MM.1S (cell line): ENCODE results near the gene FAM83G.
A peak's percentile ranks its signal among the peaks of the same experiment; 100 is the strongest.

ENCODE experiments used
- DNase-seq: peaks from one replicate; pipeline ENCODE4 v3.0.0-alpha.2; 2015
- H2AFZ ChIP-seq: fragments of 300-600 bp; sonication (generic); 2 replicates; pipeline ENCODE4 v1.6.0; 2016; ENCODE audit warnings: antibody characterized with exemption, low read length
- H3F3A ChIP-seq: fragments of 300-600 bp; sonication (generic); 2 replicates; pipeline ENCODE4 v1.6.1; 2016; ENCODE audit warnings: mild to moderate bottlenecking, antibody characterized with exemption, low read length, moderate library complexity, mixed read lengths; ENCODE audit not compliant: insufficient read depth
- H3K27ac ChIP-seq: fragments of 300-600 bp; sonication (generic); 2 replicates; pipeline ENCODE4 v1.5.1; 2016; ENCODE audit warnings: mild to moderate bottlenecking, low read length
- H3K27me3 ChIP-seq: fragments of 300-600 bp; sonication (generic); replicated peaks from 2 replicates; pipeline ENCODE4 v1.6.0; 2016; ENCODE audit warnings: low read length; ENCODE audit not compliant: insufficient read depth
- H3K36me3 ChIP-seq: fragments of 300-600 bp; sonication (generic); replicated peaks from 2 replicates; pipeline ENCODE4 v1.6.1; 2016; ENCODE audit warnings: mild to moderate bottlenecking, low read length, mixed read lengths; ENCODE audit not compliant: insufficient read depth
- H3K4me1 ChIP-seq: fragments of 300-600 bp; sonication (generic); 2 replicates; pipeline ENCODE4 v1.6.1; 2016; ENCODE audit warnings: low read length, mixed read lengths
- H3K4me2 ChIP-seq: fragments of 300-600 bp; sonication (generic); 2 replicates; pipeline ENCODE4 v1.6.0; 2016; ENCODE audit warnings: low read depth, low read length
- H3K4me3 ChIP-seq: fragments of 300-600 bp; sonication (generic); 2 replicates; pipeline ENCODE4 v1.5.1; 2016; ENCODE audit warnings: low read length, mixed read lengths
- H3K79me2 ChIP-seq: fragments of 300-600 bp; sonication (generic); 2 replicates; pipeline ENCODE4 v1.6.1; 2016; ENCODE audit warnings: mixed run types, low read length, mixed read lengths
- H3K9ac ChIP-seq: fragments of 300-600 bp; sonication (generic); 2 replicates; pipeline ENCODE4 v1.6.1; 2016; ENCODE audit warnings: low read length, mixed read lengths
- H3K9me2 ChIP-seq: fragments of 300-600 bp; sonication (generic); replicated peaks from 2 replicates; pipeline ENCODE4 v1.6.1; 2016; ENCODE audit warnings: mild to moderate bottlenecking, low read length, mixed read lengths; ENCODE audit not compliant: insufficient read depth
- H3K9me3 ChIP-seq: fragments of 300-600 bp; sonication (generic); replicated peaks from 2 replicates; pipeline ENCODE4 v1.6.1; 2016; ENCODE audit warnings: mild to moderate bottlenecking, low read length, mixed read lengths; ENCODE audit not compliant: insufficient read depth
- H4K20me1 ChIP-seq: fragments of 300-600 bp; sonication (generic); 2 replicates; pipeline ENCODE4 v1.6.1; 2016; ENCODE audit warnings: mild to moderate bottlenecking, low read length, moderate library complexity, mixed read lengths; ENCODE audit not compliant: insufficient read depth
- CTCF ChIP-seq: fragments of 300-600 bp; sonication (generic); IDR thresholded peaks from 2 replicates; pipeline ENCODE4 v1.5.1; 2016; ENCODE audit warnings: antibody characterized with exemption, low read length, mixed read lengths
- EZH2 ChIP-seq: fragments of 300-600 bp; sonication (generic); optimal IDR thresholded peaks from 2 replicates; pipeline ENCODE3; 2017; ENCODE audit warnings: low read depth, mild to moderate bottlenecking, antibody characterized with exemption, low read length, mixed read lengths
- EZH2phosphoT487 ChIP-seq: fragments of 300-600 bp; sonication (generic); IDR thresholded peaks from 2 replicates; pipeline ENCODE4 v1.6.1; 2018; ENCODE audit warnings: antibody characterized with exemption, low read length

The FAM83G gene

GRCh38 chr17:18921485-18921884 lies 83.1 kb downstream of the FAM83G start:
- Histone ChIP-seq H3K9me2 (no peaks in the 10 kb centered on the region), H3K9ac (no peak overlapping the region), H3K27ac (peak overlapping the region; percentile 49), H3K27me3 (no peaks in the 10 kb centered on the region), H2AFZ (no peak overlapping the region), H3K9me3 (no peaks in the 10 kb centered on the region), H3K4me2 (peak overlapping the region; percentile 34; the same call in 1 of the 2 replicates), H3K79me2 (no peaks in the 10 kb centered on the region), H3F3A (peaks cover 8% of the 10 kb centered on the region; the same call in 1 of the 2 replicates), H4K20me1 (no peaks in the 10 kb centered on the region), H3K4me3 (no peak overlapping the region), H3K4me1 (peaks cover 15% of the 10 kb centered on the region), H3K36me3 (no peaks in the 10 kb centered on the region)
- DNase-seq = no peak
- no peak for TF ChIP-seq EZH2phosphoT487
- TF ChIP-seq CTCF = no peak
- TF ChIP-seq EZH2 = no peak

- peak overlapping the region; percentile 49 for H3K27ac ChIP-seq
- no peaks in the 10 kb centered on the region for H3K9me3 ChIP-seq
- no peak overlapping the region for H3K9ac ChIP-seq
- no peaks in the 10 kb centered on the region for H3K27me3 ChIP-seq
- no peak overlapping the region for H2AFZ ChIP-seq
- TF ChIP-seq EZH2 (no peak), CTCF (no peak), EZH2phosphoT487 (no peak)
- peaks cover 15% of the 10 kb centered on the region for H3K4me1 ChIP-seq
- H3K9me2 ChIP-seq = no peaks in the 10 kb centered on the region
- peak; percentile 60 for DNase-seq
- no peak overlapping the region for H3K4me3 ChIP-seq
- H4K20me1 ChIP-seq = no peaks in the 10 kb centered on the region
- H3K36me3 ChIP-seq = no peaks in the 10 kb centered on the region
- peaks cover 8% of the 10 kb centered on the region; the same call in 1 of the 2 replicates for H3F3A ChIP-seq
- peak overlapping the region; percentile 34; the same call in 1 of the 2 replicates for H3K4me2 ChIP-seq
- no peaks in the 10 kb centered on the region for H3K79me2 ChIP-seq
These were observed 83.6 kb downstream of the FAM83G start for GRCh38 chr17:18920911-18921441.

- TF ChIP-seq EZH2phosphoT487 (no peak), EZH2 (no peak), CTCF (no peak)
These were observed 84.6 kb downstream of the FAM83G start for GRCh38 chr17:18919963-18920362.

More at GRCh38 chr17:18919963-18920362, 84.6 kb downstream of the FAM83G start:
- DNase-seq = no peak
- H4K20me1 ChIP-seq = no peaks in the 10 kb centered on the region
- H3K9me2 ChIP-seq = no peaks in the 10 kb centered on the region
- H3K79me2 ChIP-seq = no peaks in the 10 kb centered on the region
- no peak overlapping the region for H3K4me3 ChIP-seq
- no peak overlapping the region for H2AFZ ChIP-seq
- H3F3A ChIP-seq = peaks cover 8% of the 10 kb centered on the region; the same call in 1 of the 2 replicates
- peaks cover 15% of the 10 kb centered on the region for H3K4me1 ChIP-seq
- H3K27ac ChIP-seq = no peak overlapping the region
- H3K27me3 ChIP-seq = no peaks in the 10 kb centered on the region
- H3K4me2 ChIP-seq = no peak overlapping the region
- no peaks in the 10 kb centered on the region for H3K9me3 ChIP-seq
- H3K36me3 ChIP-seq = no peaks in the 10 kb centered on the region
- no peak overlapping the region for H3K9ac ChIP-seq
